LNCAP (cell line): ENCODE measurements around the gene DHRS7.

Source experiments
- CTCF ChIP-seq: fragments of 450-650 bp; IDR thresholded peaks from 2 replicates; pipeline ENCODE4 v1.5.1; 2017; ENCODE audit warnings: mild to moderate bottlenecking

Gene DHRS7

GRCh38 chr14:60169722-60170121 is 4.5 kb upstream of the DHRS7 start:
- no peak for TF ChIP-seq CTCF

GRCh38 chr14:60166142-60166541 is 944 bp upstream of the DHRS7 start:
- no peak for TF ChIP-seq CTCF

GRCh38 chr14:60165547-60165876 is 314 bp upstream of the DHRS7 start:
- no peak for TF ChIP-seq CTCF

GRCh38 chr14:60164404-60164711 is 840 bp downstream of the DHRS7 start:
- no peak for TF ChIP-seq CTCF

- TF ChIP-seq CTCF, result no peak
Observed at GRCh38 chr14:60163693-60164092, 1.5 kb downstream of the DHRS7 start.

GRCh38 chr14:60161196-60162107 is 3.7 kb downstream of the DHRS7 start:
- no peak for TF ChIP-seq CTCF

- no peak for TF ChIP-seq CTCF
Observed at GRCh38 chr14:60160422-60160821, 4.8 kb downstream of the DHRS7 start.

GRCh38 chr14:60154671-60155070 is 10.5 kb downstream of the DHRS7 start:
- no peak for TF ChIP-seq CTCF
